Left ventricle myocardium inferior (tissue), 1 donor: ENCODE data around the gene JUP. TPM values are rescaled to one million over a fixed set of nuclear protein-coding genes. Genes with fewer than 3 reads are reported as not detected.

Source experiments
- DNase-seq: peaks from one replicate; pipeline ENCODE4 v3.0.0-alpha.2; 2020
- H3K27ac ChIP-seq: fragments of 200-600 bp; replicated peaks from 2 replicates; pipeline ENCODE4 v1.8.0; 2021
- H3K27me3 ChIP-seq: fragments of 200-600 bp; 2 replicates; pipeline ENCODE4 v1.8.0; 2021; ENCODE audit warnings: low read depth
- H3K36me3 ChIP-seq: fragments of 200-600 bp; 2 replicates; pipeline ENCODE4 v1.8.0; 2021
- H3K4me1 ChIP-seq: fragments of 200-600 bp; 2 replicates; pipeline ENCODE4 v1.8.0; 2021
- H3K4me3 ChIP-seq: fragments of 200-600 bp; 2 replicates; pipeline ENCODE4 v1.8.0; 2021; ENCODE audit warnings: mild to moderate bottlenecking, moderate library complexity
- H3K9me3 ChIP-seq: fragments of 200-600 bp; replicated peaks from 2 replicates; pipeline ENCODE4 v1.8.0; 2021
- CTCF ChIP-seq: fragments of 200-600 bp; IDR thresholded peaks from 2 replicates; pipeline ENCODE4 v1.8.0; 2021; ENCODE audit warnings: antibody characterized with exemption, mild to moderate bottlenecking, borderline replicate concordance
- intact Hi-C: fragments of 100-400 bp; cut with micrococcal nuclease; formaldehyde crosslinking; loops from one replicate; pipeline ENCODE4 v1.11.0; 2022
- total RNA-seq: library from RNA; stranded (reverse); fragmentation: NEBNext Ultra II Directional; extraction: Animal tissue kit (Norgen Biotek cat#: 25700); gene quantifications from one replicate; pipeline ENCODE4 v1.2.1, GENCODE V29; 2021
- donor health status: DM: no; HTN: yes; CAD: no; lungs with severe emphysema.

The JUP gene
- total RNA-seq, 1 donor from 2014 or later = 160 TPM

DNA sequence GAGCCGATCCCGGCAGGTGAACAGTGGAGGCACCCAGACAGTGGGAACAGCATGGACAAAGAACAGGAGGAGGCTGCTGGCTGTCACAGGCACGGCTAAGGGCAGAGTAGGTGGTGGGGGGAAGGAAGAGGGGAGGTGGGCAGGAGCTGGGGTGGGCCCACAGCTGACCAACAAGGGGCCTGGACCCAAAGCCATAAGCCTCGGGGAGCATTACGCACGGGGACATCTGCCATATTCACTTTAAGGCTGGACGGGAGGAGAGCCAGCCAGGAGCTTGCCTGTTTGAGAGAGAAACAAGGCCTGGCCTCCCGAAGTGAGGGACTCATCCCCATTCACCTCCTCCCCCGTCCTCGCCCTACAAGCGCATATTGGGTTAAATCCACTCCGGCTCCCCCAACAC, 32.4 kb downstream of the JUP start:
- no peak for DNase-seq
- Histone ChIP-seq H3K4me3 (no peak overlapping the region), H3K27ac (no peak overlapping the region), H3K9me3 (no peaks in the 10 kb centered on the region), H3K27me3 (no peaks in the 10 kb centered on the region), H3K36me3 (peaks cover 50% of the 10 kb centered on the region), H3K4me1 (no peaks in the 10 kb centered on the region)
- TF ChIP-seq CTCF = no peak
- intact Hi-C loops = no loop called here

DNA sequence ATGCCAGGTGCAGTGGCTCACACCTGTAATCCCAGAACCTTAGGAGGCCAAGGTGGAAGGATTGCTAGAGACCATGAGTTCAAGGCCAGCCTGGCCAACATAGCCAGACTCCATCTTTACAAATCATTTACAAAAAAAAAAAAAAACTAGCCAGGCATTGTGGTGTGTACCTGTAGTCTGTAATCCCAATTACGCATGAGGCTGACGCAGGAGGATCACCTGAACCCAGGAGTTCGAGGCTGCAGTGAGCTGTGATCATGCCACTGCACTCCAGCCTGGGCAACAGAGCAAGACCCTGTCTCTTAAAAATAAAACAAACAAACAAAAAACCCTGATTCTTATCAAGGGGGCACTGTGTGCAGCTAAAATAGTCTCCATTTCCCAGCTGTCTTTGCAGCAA, 35.2 kb downstream of the JUP start:
- no peaks in the 10 kb centered on the region for H3K9me3 ChIP-seq
- H3K27ac ChIP-seq = no peak overlapping the region
- intact Hi-C loops = no loop called here
- no peak for DNase-seq
- no peak for TF ChIP-seq CTCF
- peaks cover 22% of the 10 kb centered on the region for H3K36me3 ChIP-seq
- no peak overlapping the region for H3K4me3 ChIP-seq
- no peaks in the 10 kb centered on the region for H3K4me1 ChIP-seq
- no peaks in the 10 kb centered on the region for H3K27me3 ChIP-seq

- no peaks in the 10 kb centered on the region for H3K27me3 ChIP-seq
- H3K4me1 ChIP-seq = no peaks in the 10 kb centered on the region
- H3K4me3 ChIP-seq = no peak overlapping the region
- DNase-seq = no peak
- H3K27ac ChIP-seq = no peak overlapping the region
- no peak for TF ChIP-seq CTCF
- peaks cover 18% of the 10 kb centered on the region for H3K36me3 ChIP-seq
- no peaks in the 10 kb centered on the region for H3K9me3 ChIP-seq
- intact Hi-C loops = no loop called here
These were observed 35.6 kb downstream of the JUP start for GRCh38 chr17:41750862-41751261.

GRCh38 chr17:41748275-41748674, 38.2 kb downstream of the JUP start:
- H3K27me3 ChIP-seq = no peaks in the 10 kb centered on the region
- no peaks in the 10 kb centered on the region for H3K9me3 ChIP-seq
- no peaks in the 10 kb centered on the region for H3K36me3 ChIP-seq
- H3K27ac ChIP-seq = no peak overlapping the region
- H3K4me3 ChIP-seq = no peak overlapping the region
- no peak for TF ChIP-seq CTCF
- intact Hi-C loops = no loop called here
- DNase-seq = no peak
- no peaks in the 10 kb centered on the region for H3K4me1 ChIP-seq

- H3K4me1 ChIP-seq = peaks cover 7% of the 10 kb centered on the region
- no peak for TF ChIP-seq CTCF
- H3K27me3 ChIP-seq = peaks cover 12% of the 10 kb centered on the region
- H3K9me3 ChIP-seq = no peaks in the 10 kb centered on the region
- no peak overlapping the region for H3K27ac ChIP-seq
- intact Hi-C loops = no loop called here
- DNase-seq = no peak
- no peaks in the 10 kb centered on the region for H3K36me3 ChIP-seq
- H3K4me3 ChIP-seq = no peak overlapping the region
These were observed 44.8 kb downstream of the JUP start for GRCh38 chr17:41741709-41742108.

DNA sequence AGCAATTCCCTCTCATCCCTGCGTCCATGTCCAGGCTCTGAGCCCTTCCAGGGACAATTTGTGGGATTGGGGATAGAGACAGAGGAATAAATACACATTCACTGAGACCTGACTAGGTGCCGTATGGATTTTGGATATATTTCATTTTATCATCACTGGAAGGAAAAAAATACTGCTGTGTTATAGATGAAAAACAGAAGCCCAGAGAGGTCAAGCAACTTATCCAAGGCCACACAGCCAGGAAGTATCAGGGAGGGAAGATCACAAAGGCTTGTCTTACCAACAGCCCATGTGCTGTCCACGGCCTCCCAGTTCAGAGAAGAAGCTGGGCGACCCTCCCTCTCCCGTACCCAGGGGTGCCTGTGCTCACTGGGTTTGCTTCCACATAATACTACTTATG, 46.0 kb downstream of the JUP start:
- Histone ChIP-seq H3K4me1 (peaks cover 7% of the 10 kb centered on the region), H3K36me3 (no peaks in the 10 kb centered on the region), H3K27ac (no peak overlapping the region), H3K9me3 (no peaks in the 10 kb centered on the region), H3K27me3 (peaks cover 24% of the 10 kb centered on the region), H3K4me3 (no peak overlapping the region)
- no peak for DNase-seq
- TF ChIP-seq CTCF = no peak
- intact Hi-C loops = no loop called here
